UCSD-AML1 (cell line): ENCODE measurements around the gene RHAG.
"Not testable (repeated sequence)": the region's sequence is repeated elsewhere in the genome, so short reads cannot be mapped to it uniquely, and the experiment has no call there.

Experiments used
- DNase-seq: peaks from one replicate; lab custom pipeline; 2025; ENCODE audit not compliant: unreplicated experiment; lab: John Stamatoyannopoulos, UW

RHAG gene

GRCh38 chr6:49635978-49636712, 494 bp downstream of the RHAG start:
- DNase-seq, result no peak

GRCh38 chr6:49635480-49635879, 1.2 kb downstream of the RHAG start:
- no peak for DNase-seq

GRCh38 chr6:49634836-49635218, 1.8 kb downstream of the RHAG start:
- no peak for DNase-seq

GRCh38 chr6:49634092-49634835, 2.4 kb downstream of the RHAG start:
- DNase-seq, result no peak

- DNase-seq, result no peak
Measured at GRCh38 chr6:49633541-49633940, 3.1 kb downstream of the RHAG start.

- no peak for DNase-seq
Measured at GRCh38 chr6:49632727-49633126, 3.9 kb downstream of the RHAG start.

GRCh38 chr6:49629485-49630088, 7.1 kb downstream of the RHAG start:
- DNase-seq, result not testable (repeated sequence)

- no peak for DNase-seq
Measured at GRCh38 chr6:49626811-49627210, 9.8 kb downstream of the RHAG start.

- no peak for DNase-seq
Measured at GRCh38 chr6:49618257-49618656, 18.4 kb downstream of the RHAG start.

GRCh38 chr6:49614144-49614543, 22.5 kb downstream of the RHAG start:
- DNase-seq, result not testable (repeated sequence)

- DNase-seq, result no peak
Measured at GRCh38 chr6:49609285-49609684, 27.4 kb downstream of the RHAG start.

GRCh38 chr6:49608275-49608674, 28.4 kb downstream of the RHAG start:
- not testable (repeated sequence) for DNase-seq

GRCh38 chr6:49607391-49607982, 29.2 kb downstream of the RHAG start:
- DNase-seq, result no peak

- peak; percentile 13 for DNase-seq
Measured at GRCh38 chr6:49606721-49607390, 29.8 kb downstream of the RHAG start.

GRCh38 chr6:49604080-49604479, 32.6 kb downstream of the RHAG start:
- DNase-seq, result not testable (repeated sequence)

- DNase-seq, result not testable (repeated sequence)
Measured at GRCh38 chr6:49587262-49587661, 49.4 kb downstream of the RHAG start.

GRCh38 chr6:49582529-49582928, 54.1 kb downstream of the RHAG start:
- no peak for DNase-seq

- no peak for DNase-seq
Measured at GRCh38 chr6:49579649-49580048, 57.0 kb downstream of the RHAG start.

- no peak for DNase-seq
Measured at GRCh38 chr6:49576618-49577017, 60.0 kb downstream of the RHAG start.

- DNase-seq, result no peak
Measured at GRCh38 chr6:49570474-49571079, 66.1 kb downstream of the RHAG start.

- DNase-seq, result peak; percentile 28
Measured at GRCh38 chr6:49565855-49566254, 70.8 kb downstream of the RHAG start.
